ENCODE measurements around the gene PSKH1. TPM values are rescaled to one million over a fixed set of nuclear protein-coding genes. Genes with fewer than 3 reads are reported as not detected.
"Not testable (repeated sequence)": the region's sequence is repeated elsewhere in the genome, so short reads cannot be mapped to it uniquely, and the experiment has no call there.

PSKH1 gene
- total RNA-seq, 4 donors from 2014 or later = 16.4 to 26.9 (median 24.5) TPM

DNA sequence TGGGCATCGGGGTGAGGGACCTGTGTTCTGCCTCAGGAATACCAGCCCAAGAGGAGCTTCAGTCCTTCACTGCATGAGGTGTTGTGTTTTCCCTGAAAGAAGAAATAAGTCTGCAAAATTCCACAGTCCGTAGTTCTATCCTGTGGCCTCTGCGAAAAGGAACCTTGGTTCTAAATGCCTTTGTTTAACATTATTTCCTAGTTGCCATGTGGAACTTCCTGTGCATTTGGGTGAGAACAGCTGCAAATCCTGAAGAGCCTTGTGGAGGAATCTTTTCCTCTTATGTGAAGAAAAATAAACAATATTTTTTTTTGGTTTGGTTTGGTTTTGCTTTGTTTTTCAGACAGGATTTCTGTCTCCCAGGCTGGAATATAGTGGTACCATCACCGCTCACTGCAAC, 9.8 kb downstream of the PSKH1 start:
- TF ChIP-seq POLR2AphosphoS5 (IDR thresholded peaks at IDR 0.05) (no peak), EP300 (IDR thresholded peaks at IDR 0.05) (no peak), POLR2A (IDR thresholded peaks at IDR 0.05) (no peak)
- TF ChIP-seq, protein P1, sequence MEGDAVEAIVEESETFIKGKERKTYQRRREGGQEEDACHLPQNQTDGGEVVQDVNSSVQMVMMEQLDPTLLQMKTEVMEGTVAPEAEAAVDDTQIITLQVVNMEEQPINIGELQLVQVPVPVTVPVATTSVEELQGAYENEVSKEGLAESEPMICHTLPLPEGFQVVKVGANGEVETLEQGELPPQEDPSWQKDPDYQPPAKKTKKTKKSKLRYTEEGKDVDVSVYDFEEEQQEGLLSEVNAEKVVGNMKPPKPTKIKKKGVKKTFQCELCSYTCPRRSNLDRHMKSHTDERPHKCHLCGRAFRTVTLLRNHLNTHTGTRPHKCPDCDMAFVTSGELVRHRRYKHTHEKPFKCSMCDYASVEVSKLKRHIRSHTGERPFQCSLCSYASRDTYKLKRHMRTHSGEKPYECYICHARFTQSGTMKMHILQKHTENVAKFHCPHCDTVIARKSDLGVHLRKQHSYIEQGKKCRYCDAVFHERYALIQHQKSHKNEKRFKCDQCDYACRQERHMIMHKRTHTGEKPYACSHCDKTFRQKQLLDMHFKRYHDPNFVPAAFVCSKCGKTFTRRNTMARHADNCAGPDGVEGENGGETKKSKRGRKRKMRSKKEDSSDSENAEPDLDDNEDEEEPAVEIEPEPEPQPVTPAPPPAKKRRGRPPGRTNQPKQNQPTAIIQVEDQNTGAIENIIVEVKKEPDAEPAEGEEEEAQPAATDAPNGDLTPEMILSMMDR (IDR thresholded peaks at IDR 0.05) = no peak
- H3K27ac ChIP-seq = no peak overlapping the region
- WGBS = 74% methylated on average over 4 of the region's 4 CpGs
- H3K4me3 ChIP-seq = no peak overlapping the region
- H3K36me3 ChIP-seq = peaks cover 22% of the 10 kb centered on the region
- DNase-seq (ENCODE audit: low spot score in 2 of 2) = no peak
- no peaks in the 10 kb centered on the region for H3K27me3 ChIP-seq
- no peaks in the 10 kb centered on the region for H3K9me3 ChIP-seq
- peaks cover 6% of the 10 kb centered on the region for H3K4me1 ChIP-seq

DNA sequence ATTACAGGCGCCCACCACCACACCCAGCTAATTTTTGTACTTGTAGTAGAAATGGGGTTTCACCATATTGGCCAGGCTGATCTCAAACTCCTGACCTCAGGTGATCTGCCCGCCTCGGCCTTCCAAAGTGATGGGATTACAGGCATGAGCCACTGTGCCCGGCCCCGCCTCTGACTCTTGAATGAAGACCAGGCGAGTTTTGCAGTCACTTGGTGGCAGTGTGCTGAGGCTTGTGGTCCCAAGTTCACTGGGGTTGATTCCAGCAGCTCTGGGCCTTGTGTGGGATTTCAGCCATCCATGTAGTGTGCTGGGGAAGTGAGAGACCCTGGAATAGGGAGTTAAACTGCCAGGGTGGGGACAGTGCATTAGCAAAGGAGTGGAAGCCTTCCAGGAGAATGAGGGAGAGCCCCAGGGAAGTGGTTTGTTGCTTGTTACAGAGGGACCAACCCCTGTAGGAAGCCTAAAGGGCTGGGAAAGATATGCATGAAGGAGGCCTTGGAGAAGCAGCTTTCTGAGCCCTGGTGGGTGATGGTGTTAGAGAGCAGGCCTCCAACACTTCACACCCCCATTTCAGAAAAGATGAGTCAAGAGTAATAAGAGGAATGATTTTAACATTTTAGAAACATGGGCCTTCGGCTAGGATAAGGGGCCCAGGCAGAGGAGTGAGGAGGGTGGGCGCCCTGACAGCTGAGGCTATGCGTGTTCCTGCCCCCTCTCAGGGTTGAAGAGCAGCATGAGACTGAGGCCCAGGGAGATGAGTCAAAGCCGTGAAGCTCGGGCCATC, 14.5 kb downstream of the PSKH1 start:
- H3K4me1 ChIP-seq = peaks cover 9% of the 10 kb centered on the region
- H3K4me3 ChIP-seq = no peak overlapping the region
- H3K27ac ChIP-seq = no peak overlapping the region
- H3K36me3 ChIP-seq = peaks cover 48% of the 10 kb centered on the region
- TF ChIP-seq POLR2A (IDR thresholded peaks at IDR 0.05) (no peak), EP300 (IDR thresholded peaks at IDR 0.05) (no peak), POLR2AphosphoS5 (IDR thresholded peaks at IDR 0.05) (no peak)
- TF ChIP-seq, protein P1 (IDR thresholded peaks at IDR 0.05) = no peak
- no peaks in the 10 kb centered on the region for H3K9me3 ChIP-seq
- H3K27me3 ChIP-seq = no peaks in the 10 kb centered on the region
- DNase-seq (ENCODE audit: low spot score in 2 of 2) = no peak
- 90% methylated on average over 11 of the region's 11 CpGs for WGBS

DNA sequence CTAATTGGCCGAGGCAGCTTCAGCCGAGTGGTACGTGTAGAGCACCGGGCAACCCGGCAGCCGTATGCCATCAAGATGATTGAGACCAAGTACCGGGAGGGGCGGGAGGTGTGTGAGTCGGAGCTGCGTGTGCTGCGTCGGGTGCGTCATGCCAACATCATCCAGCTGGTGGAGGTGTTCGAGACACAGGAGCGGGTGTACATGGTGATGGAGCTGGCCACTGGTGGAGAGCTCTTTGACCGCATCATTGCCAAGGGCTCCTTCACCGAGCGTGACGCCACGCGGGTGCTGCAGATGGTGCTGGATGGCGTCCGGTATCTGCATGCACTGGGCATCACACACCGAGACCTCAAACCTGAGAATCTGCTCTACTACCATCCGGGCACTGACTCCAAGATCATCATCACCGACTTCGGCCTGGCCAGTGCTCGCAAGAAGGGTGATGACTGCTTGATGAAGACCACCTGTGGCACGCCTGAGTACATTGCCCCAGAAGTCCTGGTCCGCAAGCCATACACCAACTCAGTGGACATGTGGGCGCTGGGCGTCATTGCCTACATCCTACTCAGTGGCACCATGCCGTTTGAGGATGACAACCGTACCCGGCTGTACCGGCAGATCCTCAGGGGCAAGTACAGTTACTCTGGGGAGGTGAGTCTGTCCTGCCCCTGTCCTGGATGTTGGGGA, 16.1 kb downstream of the PSKH1 start:
- peaks cover 9% of the 10 kb centered on the region for H3K4me1 ChIP-seq
- no peak overlapping the region for H3K4me3 ChIP-seq
- H3K36me3 ChIP-seq = peaks cover 39% of the 10 kb centered on the region
- H3K27me3 ChIP-seq = no peaks in the 10 kb centered on the region
- TF ChIP-seq EP300 (IDR thresholded peaks at IDR 0.05) (no peak), POLR2A (IDR thresholded peaks at IDR 0.05) (no peak), POLR2AphosphoS5 (IDR thresholded peaks at IDR 0.05) (no peak)
- TF ChIP-seq, protein P1 (IDR thresholded peaks at IDR 0.05) = no peak
- H3K9me3 ChIP-seq = no peaks in the 10 kb centered on the region
- 87% methylated on average over 18 of the region's 36 CpGs for WGBS
- no peak for DNase-seq (ENCODE audit: low spot score in 2 of 2)
- H3K27ac ChIP-seq = no peak overlapping the region

DNA sequence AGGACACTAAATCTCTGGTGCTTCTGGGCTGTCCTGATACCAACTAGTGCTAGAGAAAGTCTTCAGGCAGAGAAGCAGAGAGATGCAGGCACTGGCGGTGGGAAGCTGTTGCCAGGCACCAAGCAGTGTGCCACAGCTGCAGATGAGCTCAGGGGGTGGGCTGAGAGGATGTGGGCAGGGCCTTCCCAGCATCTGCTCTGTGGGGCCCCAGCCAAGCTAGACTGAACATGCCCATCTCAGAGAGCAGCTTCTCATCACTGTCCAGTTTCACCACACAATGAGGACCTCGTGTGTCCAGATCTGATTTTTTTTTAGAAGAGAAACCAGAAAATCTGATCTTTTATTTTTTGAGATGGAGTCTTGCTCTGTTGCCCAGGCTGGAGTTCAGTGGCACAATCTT, 17.1 kb downstream of the PSKH1 start:
- H3K27me3 ChIP-seq = no peaks in the 10 kb centered on the region
- no peak overlapping the region for H3K27ac ChIP-seq
- peaks cover 15% of the 10 kb centered on the region for H3K4me1 ChIP-seq
- TF ChIP-seq POLR2AphosphoS5 (IDR thresholded peaks at IDR 0.05) (no peak), EP300 (IDR thresholded peaks at IDR 0.05) (no peak), POLR2A (IDR thresholded peaks at IDR 0.05) (no peak)
- no peaks in the 10 kb centered on the region for H3K9me3 ChIP-seq
- WGBS = 28% methylated on average over 2 of the region's 2 CpGs
- H3K36me3 ChIP-seq = peaks cover 39% of the 10 kb centered on the region
- no peak overlapping the region for H3K4me3 ChIP-seq
- no peak for DNase-seq (ENCODE audit: low spot score in 2 of 2)

DNA sequence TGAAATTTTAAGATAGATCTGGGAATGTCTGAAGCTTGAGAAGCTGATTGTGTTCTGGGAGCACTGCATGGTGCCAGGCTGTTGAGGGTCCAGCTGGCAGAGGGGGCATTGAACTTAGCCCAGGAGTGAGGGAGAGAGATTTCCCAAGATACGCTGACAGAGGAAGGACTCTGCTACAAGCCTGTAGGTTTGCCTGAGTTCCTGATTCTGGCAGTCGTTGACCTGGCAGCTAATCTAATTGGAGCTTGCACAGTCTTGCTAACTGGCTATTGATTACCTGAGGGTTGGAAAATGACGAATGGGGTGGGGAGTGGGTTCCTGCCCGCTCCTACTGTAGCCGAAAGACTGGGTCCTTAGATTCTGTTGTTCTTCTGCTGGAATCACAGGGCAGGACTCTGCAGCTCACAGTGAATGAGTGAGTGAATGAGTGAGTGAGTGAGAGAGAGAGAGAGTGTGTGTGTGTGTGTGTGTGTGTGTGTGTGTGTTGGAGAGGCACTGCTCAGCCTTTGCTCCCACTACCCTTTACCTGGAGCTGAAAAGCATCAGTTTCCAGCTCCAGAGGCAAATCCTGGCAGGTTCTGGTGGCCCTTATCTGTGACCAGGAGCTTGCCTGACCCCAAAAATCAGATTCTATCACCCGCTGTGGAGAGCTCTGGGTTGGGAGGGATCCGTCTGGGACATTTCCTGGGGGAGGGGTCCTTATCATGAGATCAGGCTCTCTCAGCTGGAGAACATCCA, 21.9 kb downstream of the PSKH1 start:
- TF ChIP-seq POLR2A (IDR thresholded peaks at IDR 0.05) (no peak), POLR2AphosphoS5 (IDR thresholded peaks at IDR 0.05) (no peak), EP300 (IDR thresholded peaks at IDR 0.05) (no peak)
- TF ChIP-seq, protein P1 (IDR thresholded peaks at IDR 0.05) = no peak
- 56% methylated on average over 7 of the region's 7 CpGs for WGBS
- H3K4me3 ChIP-seq = no peak overlapping the region
- H3K36me3 ChIP-seq = peaks cover 17% of the 10 kb centered on the region
- DNase-seq (ENCODE audit: low spot score in 2 of 2) = no peak
- no peak overlapping the region for H3K27ac ChIP-seq
- H3K4me1 ChIP-seq = peaks cover 55% of the 10 kb centered on the region
- H3K9me3 ChIP-seq = no peaks in the 10 kb centered on the region
- H3K27me3 ChIP-seq = no peaks in the 10 kb centered on the region

DNA sequence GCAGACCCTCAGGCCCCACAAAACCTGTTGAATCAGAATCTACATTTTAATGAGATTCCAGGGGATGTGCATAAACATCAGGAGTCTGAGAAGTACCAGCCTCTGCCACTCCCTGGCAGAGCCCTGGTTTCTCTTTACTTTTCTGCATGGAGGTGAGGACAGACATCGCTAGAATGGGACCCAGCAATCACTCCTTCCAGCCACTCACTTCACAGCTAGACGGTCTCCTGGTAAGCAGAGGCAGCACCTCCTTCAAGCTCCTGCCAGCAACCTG, 22.4 kb downstream of the PSKH1 start:
- WGBS = 69% methylated on average over 2 of the region's 2 CpGs
- not testable (repeated sequence) for H3K27ac ChIP-seq; H3K4me3 ChIP-seq; DNase-seq (ENCODE audit: low spot score in 2 of 2); H3K27me3 ChIP-seq; H3K9me3 ChIP-seq
- H3K4me1 ChIP-seq = peaks cover 55% of the 10 kb centered on the region
- peaks cover 12% of the 10 kb centered on the region for H3K36me3 ChIP-seq

Data from suprapubic skin (tissue), 4 donors.